ENCODE results near the gene TBX4.

TBX4 gene

GRCh38 chr17:61467416-61468262, 15.4 kb downstream of the TBX4 start:
- DNase-seq, result no peak

- no peak for DNase-seq
Measured at GRCh38 chr17:61468263-61468907, 16.2 kb downstream of the TBX4 start.

- no peak for DNase-seq
Measured at GRCh38 chr17:61469474-61469873, 17.3 kb downstream of the TBX4 start.

GRCh38 chr17:61469949-61470348, 17.7 kb downstream of the TBX4 start:
- no peak for DNase-seq

GRCh38 chr17:61470530-61471136, 18.4 kb downstream of the TBX4 start:
- DNase-seq, result no peak

GRCh38 chr17:61474235-61474927, 22.2 kb downstream of the TBX4 start:
- no peak for DNase-seq

GRCh38 chr17:61474934-61475333, 22.7 kb downstream of the TBX4 start:
- no peak for DNase-seq

GRCh38 chr17:61475726-61476125, 23.5 kb downstream of the TBX4 start:
- DNase-seq, result no peak

- no peak for DNase-seq
Measured at GRCh38 chr17:61476476-61477203, 24.4 kb downstream of the TBX4 start.

- no peak for DNase-seq
Measured at GRCh38 chr17:61477204-61477834, 25.1 kb downstream of the TBX4 start.

GRCh38 chr17:61478026-61478789, 26.0 kb downstream of the TBX4 start:
- no peak for DNase-seq

GRCh38 chr17:61478790-61479492, 26.7 kb downstream of the TBX4 start:
- no peak for DNase-seq

- no peak for DNase-seq
Measured at GRCh38 chr17:61479493-61480413, 27.5 kb downstream of the TBX4 start.

GRCh38 chr17:61480414-61480807, 28.2 kb downstream of the TBX4 start:
- DNase-seq, result no peak

GRCh38 chr17:61481421-61481820, 29.2 kb downstream of the TBX4 start:
- DNase-seq, result no peak

GRCh38 chr17:61482467-61482866, 30.2 kb downstream of the TBX4 start:
- DNase-seq, result no peak

GRCh38 chr17:61483778-61484116, 31.5 kb downstream of the TBX4 start:
- no peak for DNase-seq

- no peak for DNase-seq
Measured at GRCh38 chr17:61484174-61484573, 32.0 kb downstream of the TBX4 start.

- DNase-seq, result no peak
Measured at GRCh38 chr17:61485067-61485775, 33.0 kb downstream of the TBX4 start.
